K562 (cell line): ENCODE data around the gene ANXA8.

Experiments used
- CREB1 ChIP-seq, 2 experiments: sonication (generic) in 1 of 2; formaldehyde crosslinking in 1 of 2; IDR thresholded peaks; 2 replicates each; pipeline versions ENCODE4 v1.6.1 to v1.8.0; 2012 to 2022; ENCODE audit warnings: inconsistent platforms in 1 of 2, mild to moderate bottlenecking in 1 of 2, missing genetic modification reagents in 1 of 2, moderate library complexity in 1 of 2
- ELK1 ChIP-seq: sonication (generic); formaldehyde crosslinking; IDR thresholded peaks from 2 replicates; pipeline ENCODE4 v1.8.1; 2022; ENCODE audit warnings: missing genetic modification reagents
- TBL1XR1 ChIP-seq, 2 experiments: IDR thresholded peaks; 2 replicates each; pipeline ENCODE4 v1.6.1; 2012; ENCODE audit warnings: improper control_type of control experiment in 2 of 2, low read length in 2 of 2, mild to moderate bottlenecking in 1 of 2

GRCh38 chr10:47425813-47426419, 58.0 kb downstream of the ANXA8 start:
- TF ChIP-seq TBL1XR1 (IDR thresholded peaks at IDR 0.05; ENCODE audit: low read length in 2 of 2) = no peak
- no peak for TF ChIP-seq CREB1 (IDR thresholded peaks at IDR 0.05)
- TF ChIP-seq CREB1 (CRISPR knock-in tag; IDR thresholded peaks at IDR 0.05) = no peak
- no peak for TF ChIP-seq ELK1 (CRISPR knock-in tag)
